Endothelial cell of umbilical vein (primary cell): ENCODE measurements around the gene DDX25. TPM values are rescaled to one million over a fixed set of nuclear protein-coding genes. Genes with fewer than 3 reads are reported as not detected.

Experiments used
- BruUV-seq: library from RNA; stranded (reverse); fragments of 400-500 nt; replicated peaks from 2 replicates; lab custom pipeline; 2021; lab: Mats Ljungman, UMichigan
- CTCF ChIA-PET: fragments of 300-600, 350-600 bp; sonication (Branson Sonifier 250); formaldehyde crosslinking; loops from one replicate; lab custom pipeline; 2021; ENCODE audit warnings: antibody characterized with exemption, inconsistent platforms; lab: Charles Lee
- POLR2A ChIA-PET: fragments of 300-600, 350-600 bp; sonication (Branson Sonifier 250); formaldehyde crosslinking; loops from one replicate; lab custom pipeline; 2021; ENCODE audit warnings: antibody characterized with exemption, inconsistent platforms; lab: Charles Lee
- DNase-seq: peaks from one replicate; pipeline ENCODE4 v3.0.0-alpha.2; 2011; ENCODE audit warnings: low read depth, low spot score
- FAIRE-seq: peaks from 2 replicates; lab custom pipeline; 2011; peaks lifted over from hg19 to GRCh38; lab: Jason Lieb, UNC
- H2AFZ ChIP-seq: 2 replicates; pipeline ENCODE4 v1.6.0; 2012; ENCODE audit warnings: low read depth, low read length, control low read depth, inconsistent platforms
- H3K27ac ChIP-seq: 2 replicates; pipeline ENCODE4 v1.5.1; 2011; ENCODE audit warnings: low read depth, mild to moderate bottlenecking, control low read depth, low read length, moderate library complexity; ENCODE audit not compliant: insufficient read depth
- H3K27me3 ChIP-seq, 2 experiments: 2 replicates each; pipeline versions ENCODE4 v1.6.0 to v1.6.1; 2011; ENCODE audit warnings: low read length in 2 of 2, mixed read lengths in 1 of 2; ENCODE audit not compliant: control insufficient read depth in 2 of 2, insufficient read depth in 2 of 2
- H3K36me3 ChIP-seq, 2 experiments: 2 replicates in 1 of 2; 3 replicates in 1 of 2; pipeline ENCODE4 v1.5.1; 2011; ENCODE audit warnings: low read length in 2 of 2, mild to moderate bottlenecking in 1 of 2, moderate library complexity in 1 of 2; ENCODE audit not compliant: control insufficient read depth in 2 of 2, insufficient read depth in 2 of 2; ENCODE audit errors: extremely low read depth in 1 of 2
- H3K4me1 ChIP-seq: 3 replicates; pipeline ENCODE4 v1.5.1; 2011; ENCODE audit warnings: mild to moderate bottlenecking, low read length; ENCODE audit not compliant: control insufficient read depth, insufficient read depth; ENCODE audit errors: extremely low read depth
- H3K4me2 ChIP-seq: 2 replicates; pipeline ENCODE4 v1.6.1; 2011; ENCODE audit warnings: low read length, control low read depth, mixed read lengths; ENCODE audit not compliant: insufficient read depth
- H3K4me3 ChIP-seq, 3 experiments: fragments of 200-600 bp in 1 of 3; sonication (generic), shearing (Covaris generic) in 1 of 3; replicated peaks in 1 of 3; 2 replicates each; pipeline ENCODE4 v1.5.1; 2011 to 2016; ENCODE audit warnings: control low read depth in 3 of 3, low read length in 3 of 3, mild to moderate bottlenecking in 2 of 3, inconsistent platforms in 1 of 3, low read depth in 1 of 3, moderate library complexity in 1 of 3; ENCODE audit not compliant: insufficient read depth in 1 of 3
- H3K79me2 ChIP-seq: 2 replicates; pipeline ENCODE4 v1.6.0; 2012; ENCODE audit warnings: low read length, inconsistent platforms; ENCODE audit not compliant: control insufficient read depth, insufficient read depth
- H3K9ac ChIP-seq: replicated peaks from 2 replicates; pipeline ENCODE3; 2011; ENCODE audit warnings: low read length, control low read depth; ENCODE audit not compliant: insufficient read depth; ENCODE audit errors: extremely low read depth
- H3K9me1 ChIP-seq: replicated peaks from 3 replicates; pipeline ENCODE4 v1.6.0; 2011; ENCODE audit warnings: mild to moderate bottlenecking, low read length; ENCODE audit not compliant: control insufficient read depth, insufficient read depth; ENCODE audit errors: extremely low read depth
- H3K9me3 ChIP-seq: replicated peaks from 2 replicates; pipeline ENCODE4 v1.5.1; 2012; ENCODE audit warnings: low read length, inconsistent platforms; ENCODE audit not compliant: control insufficient read depth, insufficient read depth
- H4K20me1 ChIP-seq: replicated peaks from 2 replicates; pipeline ENCODE3; 2011; ENCODE audit warnings: mild to moderate bottlenecking, low read length; ENCODE audit not compliant: control insufficient read depth, insufficient read depth; ENCODE audit errors: extremely low read depth
- EZH2 ChIP-seq: IDR thresholded peaks from 2 replicates; pipeline ENCODE4 v1.6.1; 2012; ENCODE audit warnings: borderline replicate concordance, low read depth, mild to moderate bottlenecking, moderate library complexity, low read length, inconsistent platforms; ENCODE audit not compliant: severe bottlenecking
- FOS ChIP-seq: IDR thresholded peaks from 2 replicates; pipeline ENCODE4 v1.6.1; 2011; ENCODE audit warnings: mild to moderate bottlenecking, low read length, moderate library complexity, borderline replicate concordance; ENCODE audit not compliant: insufficient read depth
- GATA2 ChIP-seq: IDR thresholded peaks from 2 replicates; pipeline ENCODE4 v1.7.0; 2011; ENCODE audit warnings: low read depth, mild to moderate bottlenecking, moderate library complexity, mixed read lengths, low read length; ENCODE audit not compliant: insufficient read length, insufficient read depth
- JUN ChIP-seq: IDR thresholded peaks from 2 replicates; pipeline ENCODE4 v1.6.1; 2011; ENCODE audit warnings: borderline replicate concordance, low read depth; ENCODE audit not compliant: insufficient read length, insufficient read depth
- MYC ChIP-seq: IDR thresholded peaks from one replicate; pipeline ENCODE4 v1.6.1; 2011; ENCODE audit warnings: mild to moderate bottlenecking, low read depth, low read length
- POLR2A ChIP-seq: IDR thresholded peaks from 2 replicates; pipeline ENCODE4 v1.6.1; 2012; ENCODE audit warnings: low read depth, mild to moderate bottlenecking, control low read depth, low read length
- POLR2AphosphoS5 ChIP-seq: IDR thresholded peaks from 2 replicates; pipeline ENCODE4 v1.6.1; 2012; ENCODE audit warnings: low read depth, mild to moderate bottlenecking, control low read depth, low read length, moderate library complexity; ENCODE audit not compliant: insufficient read depth
- dilution Hi-C: fragments of 300-500 bp; cut with MboI; formaldehyde crosslinking; loops from one replicate; pipeline ENCODE4 v1.15.0; 2019; ENCODE audit warnings: low sequenced_read_pairs; ENCODE audit not compliant: extremely low pct_ligation_motif_present
- intact Hi-C: fragments of 100-400 bp; cut with micrococcal nuclease; formaldehyde crosslinking; loops from one replicate; pipeline ENCODE4 v1.10.0; 2022
- polyA plus RNA-seq, 4 experiments: library from polyadenylated mRNA; depleted of rRNA in 3 of 4; stranded (reverse) in 3 of 4; unstranded in 1 of 4; fragments of >200 nt; gene quantifications; 2 replicates each; pipeline versions ENCODE4 v1.2.1 to v1.2.3, GENCODE V29; 2011 to 2012; ENCODE audit warnings: missing spikeins in 1 of 4
- total RNA-seq: library from RNA; stranded (reverse); gene quantifications from 2 replicates; pipeline ENCODE4 v1.2.3, GENCODE V29; 2021
- TF ChIP-seq, protein P1 (sequence below), 2 donors: IDR thresholded peaks; 1 replicate in 1 of 2; 2 replicates in 1 of 2; pipeline ENCODE4 v1.5.1; 2011; ENCODE audit warnings: low read length in 2 of 2, mild to moderate bottlenecking in 2 of 2, moderate library complexity in 2 of 2, control low read depth in 1 of 2, inconsistent platforms in 1 of 2, low read depth in 1 of 2; ENCODE audit not compliant: insufficient read depth in 1 of 2; ENCODE audit errors: extremely low read depth in 1 of 2
- TF ChIP-seq, protein P2 (sequence below): IDR thresholded peaks from 2 replicates; pipeline ENCODE4 v1.6.1; 2011; ENCODE audit not compliant: insufficient read depth, insufficient read length

Gene DDX25
- total and polyA plus RNA-seq, 2 donors (not counting 3 experiments of a cell fraction or from before 2014, with no cell fraction given): not detected

DNA sequence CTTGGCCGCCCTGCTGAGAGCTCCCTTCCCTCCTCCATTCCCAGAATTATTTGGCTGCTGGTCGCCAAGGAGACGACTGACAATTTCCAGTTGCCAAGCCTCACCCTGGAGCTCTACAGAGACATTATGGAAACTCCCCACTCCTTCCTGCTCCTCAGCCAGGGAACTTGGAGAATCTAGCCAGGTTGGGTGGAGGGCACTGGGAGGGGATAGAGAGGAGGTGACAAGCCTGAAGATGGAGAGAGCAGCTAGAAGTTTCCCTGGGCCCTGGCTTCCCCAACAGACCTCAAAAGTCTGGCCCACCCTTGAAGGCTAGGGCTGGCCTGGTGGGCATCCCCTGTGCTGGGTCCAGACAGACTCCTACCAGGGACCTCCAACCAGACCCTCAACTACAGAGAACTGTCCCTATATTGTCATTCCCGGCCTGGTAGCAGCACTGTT is 34.8 kb downstream of the DDX25 start:
- Histone ChIP-seq H3K9me1 (no peaks in the 10 kb centered on the region), H3K4me2 (no peak overlapping the region), H3K9me3 (no peaks in the 10 kb centered on the region), H2AFZ (no peak overlapping the region), H4K20me1 (no peaks in the 10 kb centered on the region), H3K9ac (no peak overlapping the region), H3K4me1 (no peaks in the 10 kb centered on the region), H3K27me3 (no peaks in the 10 kb centered on the region), H3K79me2 (no peaks in the 10 kb centered on the region), H3K27ac (no peak overlapping the region), H3K4me3 (no peak overlapping the region), H3K36me3 (no peaks in the 10 kb centered on the region)
- no peak for DNase-seq
- TF ChIP-seq MYC (no peak), FOS (no peak), EZH2 (no peak), JUN (no peak), POLR2A (no peak), GATA2 (no peak), POLR2AphosphoS5 (no peak)
- TF ChIP-seq, protein P1, sequence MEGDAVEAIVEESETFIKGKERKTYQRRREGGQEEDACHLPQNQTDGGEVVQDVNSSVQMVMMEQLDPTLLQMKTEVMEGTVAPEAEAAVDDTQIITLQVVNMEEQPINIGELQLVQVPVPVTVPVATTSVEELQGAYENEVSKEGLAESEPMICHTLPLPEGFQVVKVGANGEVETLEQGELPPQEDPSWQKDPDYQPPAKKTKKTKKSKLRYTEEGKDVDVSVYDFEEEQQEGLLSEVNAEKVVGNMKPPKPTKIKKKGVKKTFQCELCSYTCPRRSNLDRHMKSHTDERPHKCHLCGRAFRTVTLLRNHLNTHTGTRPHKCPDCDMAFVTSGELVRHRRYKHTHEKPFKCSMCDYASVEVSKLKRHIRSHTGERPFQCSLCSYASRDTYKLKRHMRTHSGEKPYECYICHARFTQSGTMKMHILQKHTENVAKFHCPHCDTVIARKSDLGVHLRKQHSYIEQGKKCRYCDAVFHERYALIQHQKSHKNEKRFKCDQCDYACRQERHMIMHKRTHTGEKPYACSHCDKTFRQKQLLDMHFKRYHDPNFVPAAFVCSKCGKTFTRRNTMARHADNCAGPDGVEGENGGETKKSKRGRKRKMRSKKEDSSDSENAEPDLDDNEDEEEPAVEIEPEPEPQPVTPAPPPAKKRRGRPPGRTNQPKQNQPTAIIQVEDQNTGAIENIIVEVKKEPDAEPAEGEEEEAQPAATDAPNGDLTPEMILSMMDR (IDR thresholded peaks at IDR 0.05; ENCODE audit: extremely low read depth in 1 of 2, insufficient read depth in 1 of 2, low read depth in 1 of 2, low read length in 2 of 2): no peak
- TF ChIP-seq, protein P2, sequence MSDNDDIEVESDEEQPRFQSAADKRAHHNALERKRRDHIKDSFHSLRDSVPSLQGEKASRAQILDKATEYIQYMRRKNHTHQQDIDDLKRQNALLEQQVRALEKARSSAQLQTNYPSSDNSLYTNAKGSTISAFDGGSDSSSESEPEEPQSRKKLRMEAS: no peak
- dilution Hi-C loops: no loop called here
- FAIRE-seq: no peak
- BruUV-seq: no TSS peak
- intact Hi-C loops: no loop called here
- CTCF ChIA-PET: interaction anchor here (10.5 kb wide), 1 partner anchor 254 kb away, joined by 147 read pairs; no protein-coding TSS in a partner anchor
- POLR2A ChIA-PET: no interaction called here
